HG03354 (cell line): Measurements from ENCODE around the gene PRKCZ.

ENCODE experiments used
- ATAC-seq: cut with Tn5 transposase; IDR thresholded peaks from one replicate; pipeline ENCODE4 v1.9.1; 2021; ENCODE audit warnings: mild to moderate bottlenecking; ENCODE audit not compliant: unreplicated experiment, poor library complexity, severe bottlenecking

The PRKCZ gene

DNA sequence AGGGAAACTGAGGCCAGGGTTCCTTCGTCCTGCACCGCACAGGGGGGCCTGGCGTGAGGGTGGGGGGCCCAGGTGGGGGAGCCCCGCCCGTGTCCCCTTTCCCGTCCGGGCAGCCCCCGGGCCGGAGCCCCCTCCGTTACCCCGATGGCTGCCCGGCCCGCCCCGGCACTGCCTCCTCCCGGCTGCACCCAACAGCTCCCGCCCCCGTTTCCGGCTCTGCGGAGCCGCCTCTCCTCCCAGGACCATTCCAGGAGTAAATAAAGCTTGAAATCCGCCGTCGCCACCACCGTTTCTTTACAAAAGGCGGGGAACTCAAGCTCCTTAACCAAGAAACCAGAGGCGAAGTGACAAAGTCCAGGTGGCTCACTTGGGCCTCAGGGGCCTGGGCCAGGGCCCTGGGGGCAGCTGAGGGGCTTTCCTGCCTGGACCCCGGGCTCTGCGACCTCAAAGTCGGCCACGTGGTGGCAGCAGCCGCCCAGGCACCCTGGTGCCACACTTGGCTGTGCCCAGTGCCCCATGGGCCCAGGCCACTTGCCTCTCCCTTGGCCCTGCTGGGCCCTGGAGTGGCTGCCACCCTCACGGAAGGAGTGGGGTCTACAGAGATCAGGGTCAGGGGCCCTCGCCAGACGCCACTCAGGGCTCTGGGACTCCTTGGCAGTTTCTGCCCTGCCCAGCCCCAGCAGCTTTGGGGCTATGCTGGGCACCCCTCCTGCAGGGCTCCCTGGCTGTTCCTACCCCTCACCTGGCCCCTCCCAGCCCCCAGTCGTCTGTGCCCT, 144.9 kb downstream of the PRKCZ start:
- peak; percentile 70 for ATAC-seq

- no peak for ATAC-seq
Observed at GRCh38 chr1:2195785-2196184, 145.6 kb downstream of the PRKCZ start.

GRCh38 chr1:2196901-2197638, 146.9 kb downstream of the PRKCZ start:
- no peak for ATAC-seq

DNA sequence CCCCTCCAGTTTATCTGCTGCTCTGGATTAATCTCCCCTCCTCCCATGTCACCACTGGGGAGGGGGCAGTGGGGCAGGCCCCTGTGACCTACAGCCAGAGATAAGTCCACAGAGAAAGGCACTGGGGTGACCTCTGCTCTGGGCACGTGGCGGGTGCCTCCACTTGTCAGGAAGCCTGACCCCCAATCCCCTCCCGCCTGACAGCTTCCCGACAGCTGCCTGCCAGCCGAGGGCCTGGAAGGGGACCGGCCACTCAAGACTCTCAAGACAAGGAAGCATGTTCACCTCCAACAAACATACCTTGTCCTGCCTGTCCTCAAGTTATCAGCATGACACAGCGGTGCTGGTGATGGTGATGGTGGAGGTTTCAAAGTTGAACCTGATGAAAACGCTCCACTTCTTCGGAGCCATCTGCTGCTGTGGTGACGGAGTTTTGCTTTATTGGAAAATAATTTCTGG, 147.5 kb downstream of the PRKCZ start:
- ATAC-seq: no peak

DNA sequence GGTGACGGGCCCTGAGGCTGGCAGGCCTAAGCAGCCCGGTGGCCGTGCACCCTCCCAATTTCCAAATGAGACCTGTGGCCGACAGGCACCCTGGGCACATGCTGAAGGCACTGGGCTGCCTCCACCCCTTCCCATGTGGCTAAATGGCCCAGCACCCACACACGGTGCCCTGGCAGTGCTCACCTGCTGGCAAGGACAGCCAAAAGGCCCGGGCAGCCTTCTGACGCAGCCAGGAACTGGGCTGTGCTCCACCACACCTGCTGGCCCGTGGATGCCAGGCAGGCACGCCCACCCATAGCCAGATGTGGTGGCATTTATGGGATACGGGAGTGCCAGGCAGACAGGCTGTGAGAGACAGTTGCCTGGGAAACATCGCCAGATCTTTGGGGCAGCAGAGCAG, 148.4 kb downstream of the PRKCZ start:
- ATAC-seq: no peak

DNA sequence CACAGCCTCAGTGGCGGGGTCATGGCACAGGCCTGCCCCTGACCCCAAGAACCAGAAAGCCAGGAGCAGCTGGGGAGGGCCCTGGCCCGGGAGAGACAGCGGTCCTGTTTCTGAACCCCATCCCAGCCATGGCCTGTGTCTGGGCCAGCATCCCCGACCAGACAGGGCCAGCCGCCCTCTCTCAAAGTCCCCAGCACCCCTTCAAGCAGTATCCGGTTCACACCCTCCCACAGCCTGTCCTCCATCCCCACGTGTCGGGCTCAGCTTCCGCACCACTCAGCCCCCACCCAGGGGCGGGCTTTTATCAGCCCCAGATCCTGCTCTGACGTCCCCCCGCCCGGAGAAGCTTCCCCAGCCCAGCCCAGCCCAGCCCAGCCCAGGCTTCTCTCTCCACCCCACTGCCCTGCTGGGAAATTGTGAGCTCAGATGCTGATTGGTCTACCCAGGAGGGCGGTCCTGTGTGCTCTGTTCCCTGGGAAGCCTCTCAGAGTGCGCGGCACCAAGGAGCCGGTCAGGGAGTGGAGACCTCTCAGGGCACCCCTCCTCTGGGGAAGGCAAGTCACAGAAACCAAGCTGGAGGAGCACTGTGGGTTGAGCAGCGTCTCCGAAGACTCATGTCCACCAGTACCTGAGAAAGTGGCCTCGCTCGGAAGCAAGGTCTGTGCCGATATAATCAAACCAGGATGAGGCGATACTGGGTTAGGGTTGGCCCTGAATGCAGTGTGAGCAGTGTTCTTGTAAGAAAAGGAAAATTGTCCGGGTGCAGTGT, 149.0 kb downstream of the PRKCZ start:
- ATAC-seq: no peak

- no peak for ATAC-seq
Observed at GRCh38 chr1:2200308-2200943, 150.2 kb downstream of the PRKCZ start.

DNA sequence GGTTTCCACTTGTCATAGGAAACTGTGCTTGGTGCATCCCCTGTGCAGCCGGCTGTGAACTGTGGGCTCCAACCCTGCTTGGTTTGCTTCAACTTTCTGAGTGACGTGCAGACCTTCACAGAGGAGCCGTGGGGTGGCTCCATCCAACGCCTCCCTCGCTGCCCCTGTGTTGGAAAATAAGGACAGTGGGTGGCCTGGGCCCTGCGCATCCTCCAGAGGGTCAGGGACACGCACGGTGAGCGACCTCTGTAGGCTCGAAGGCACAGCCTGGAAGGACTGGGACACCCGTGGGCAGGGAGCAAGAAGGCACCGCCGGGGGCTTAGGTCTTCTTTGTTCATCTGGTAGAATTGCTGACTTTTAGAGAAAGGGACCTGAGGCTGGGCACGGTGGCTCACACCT, 150.9 kb downstream of the PRKCZ start:
- ATAC-seq: no peak

GRCh38 chr1:2202008-2202575, 151.9 kb downstream of the PRKCZ start:
- no peak for ATAC-seq

GRCh38 chr1:2202843-2203601, 152.8 kb downstream of the PRKCZ start:
- ATAC-seq: no peak

DNA sequence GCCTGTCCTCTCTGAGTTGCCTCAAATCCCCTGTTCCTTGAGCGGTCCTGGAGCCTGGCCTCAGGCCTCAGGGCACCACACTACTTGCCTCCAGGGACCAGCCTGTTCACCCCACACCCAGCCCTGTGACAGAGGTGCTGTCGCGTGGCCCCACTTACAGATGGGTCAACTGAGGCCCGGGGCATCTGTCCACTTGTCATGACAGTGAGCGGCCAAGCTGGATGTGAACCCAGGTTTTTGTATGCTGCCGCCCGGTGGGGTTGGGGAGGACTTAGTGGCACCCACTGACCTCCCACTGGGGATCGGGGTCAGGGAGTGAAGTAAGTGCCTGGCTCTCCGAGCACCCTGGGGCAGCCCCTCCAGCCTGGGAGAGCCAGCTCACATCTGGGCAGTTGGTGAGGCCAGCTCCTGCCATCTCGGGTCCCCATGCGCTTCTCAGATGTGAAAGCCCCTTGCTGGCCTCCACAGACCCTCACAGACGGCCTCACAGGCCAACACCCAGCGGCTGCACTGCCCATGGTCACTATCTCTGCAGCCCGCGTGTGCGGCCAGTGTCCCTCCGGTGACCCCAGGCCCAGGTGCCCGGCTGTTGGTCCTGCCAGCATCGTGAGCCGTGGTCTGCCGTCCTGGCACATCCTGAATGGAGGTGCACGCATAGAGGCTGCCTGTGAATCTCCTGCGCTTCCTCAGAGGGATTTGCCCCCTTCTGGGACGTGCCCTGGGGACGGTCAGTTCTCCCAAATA, 153.6 kb downstream of the PRKCZ start:
- ATAC-seq: no peak

DNA sequence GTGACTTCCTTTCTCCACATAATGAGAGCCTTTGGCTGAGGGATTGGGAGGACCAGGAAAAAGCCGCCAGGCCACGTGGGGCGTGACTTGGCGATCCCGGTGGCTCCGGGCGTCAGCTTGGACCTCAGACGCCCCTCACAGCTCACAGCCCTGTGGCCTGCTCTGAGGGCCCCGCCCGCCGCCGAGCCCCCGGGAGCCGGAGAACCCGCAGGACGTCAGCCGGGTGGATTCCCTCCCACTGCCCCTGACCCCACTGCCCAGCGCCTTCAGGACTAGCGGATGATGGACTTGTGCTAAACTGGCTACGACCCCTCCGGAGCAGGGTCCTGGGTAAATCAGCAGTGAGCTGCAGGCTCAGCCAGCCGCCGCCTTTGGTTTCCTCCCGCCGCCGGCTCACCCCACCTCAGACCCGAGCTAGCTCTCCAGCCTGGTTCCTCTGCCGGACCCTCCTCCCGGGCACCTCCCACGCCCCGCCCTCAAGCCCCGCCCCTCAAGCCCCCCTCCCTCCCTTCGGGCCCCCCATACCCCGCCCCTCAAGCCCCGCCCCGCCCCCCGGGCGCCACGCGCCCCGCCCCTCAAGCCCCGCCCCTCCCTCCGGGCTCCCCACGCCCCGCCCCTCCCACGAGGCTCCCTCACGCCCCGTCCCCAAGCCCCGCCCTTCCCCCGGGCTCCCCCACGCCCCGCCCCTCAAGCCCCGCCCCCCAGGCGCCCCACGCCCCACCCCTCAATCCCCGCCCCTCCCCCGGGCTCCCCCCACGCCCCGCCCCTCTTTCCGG, 154.4 kb downstream of the PRKCZ start:
- no peak for ATAC-seq

DNA sequence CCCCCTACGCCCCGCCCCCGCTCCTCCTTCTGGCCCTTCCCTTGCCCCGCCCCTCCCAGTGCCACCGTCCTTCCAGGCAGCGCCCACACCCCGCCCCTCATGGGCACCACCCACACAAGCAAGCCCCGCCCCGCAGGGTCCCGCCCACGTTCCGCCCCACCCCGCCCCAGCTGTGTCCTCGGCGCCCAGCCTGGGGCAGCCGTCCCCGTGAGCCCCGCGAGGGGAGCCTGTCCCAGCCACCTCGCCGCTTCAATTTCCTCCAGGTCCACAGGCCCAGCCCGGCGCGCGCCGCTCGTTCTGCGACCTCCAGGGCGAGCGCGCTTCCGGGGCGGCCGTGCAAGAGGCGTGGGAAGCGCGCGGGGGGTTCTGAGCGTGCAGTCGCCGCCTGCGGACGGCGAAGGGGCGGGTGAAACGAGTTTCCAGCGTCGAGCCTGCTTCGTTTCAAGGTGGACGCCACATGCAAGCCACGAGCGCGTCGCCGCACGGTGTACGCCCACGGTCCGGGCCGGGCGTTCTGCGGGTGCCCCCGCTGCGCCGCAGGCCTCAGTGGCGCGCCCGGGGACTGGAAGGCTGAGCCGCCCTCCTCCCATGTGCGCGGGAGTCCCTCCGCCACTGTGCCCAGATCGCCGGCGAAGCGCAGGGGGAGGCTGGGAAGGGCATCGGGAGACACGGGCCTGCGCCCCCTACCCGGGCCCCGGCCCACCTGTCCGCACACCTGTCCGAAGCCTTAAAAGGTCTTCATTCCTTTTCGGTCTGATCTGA, 155.2 kb downstream of the PRKCZ start:
- ATAC-seq: peak; percentile 62

DNA sequence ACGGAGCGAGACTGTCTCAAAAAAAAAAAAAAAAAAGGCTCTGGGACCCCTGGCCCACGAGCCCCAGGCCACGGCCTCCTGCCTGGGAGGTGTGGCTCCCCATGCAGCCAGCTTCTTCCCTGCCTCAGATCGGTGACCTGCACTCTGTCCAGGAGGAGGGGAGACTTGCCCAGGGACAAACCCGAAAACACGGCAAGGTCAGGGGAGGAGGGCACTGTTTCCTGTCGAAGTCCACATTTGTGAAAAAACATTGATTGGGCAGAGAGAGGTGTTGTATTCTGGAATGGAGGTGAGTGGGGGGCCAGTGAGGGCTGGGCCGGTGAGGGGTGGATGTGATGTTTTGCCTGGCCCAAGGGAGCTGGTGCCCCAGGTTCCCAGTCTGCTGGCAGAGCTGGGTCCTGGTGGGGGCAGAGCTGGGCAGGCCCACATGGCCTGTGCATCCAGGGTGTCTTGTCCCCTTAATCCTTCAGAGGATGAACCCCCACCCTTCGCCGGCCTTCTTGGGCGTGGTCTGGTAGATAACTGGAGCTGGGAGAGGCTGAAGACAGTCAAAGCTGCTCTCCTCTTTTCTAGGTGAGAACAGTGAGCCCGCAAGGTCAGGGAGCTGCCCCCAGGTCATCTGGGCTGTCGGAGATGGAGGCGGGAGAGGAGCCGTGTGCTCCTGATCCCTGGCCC, 156.7 kb downstream of the PRKCZ start:
- no peak for ATAC-seq

DNA sequence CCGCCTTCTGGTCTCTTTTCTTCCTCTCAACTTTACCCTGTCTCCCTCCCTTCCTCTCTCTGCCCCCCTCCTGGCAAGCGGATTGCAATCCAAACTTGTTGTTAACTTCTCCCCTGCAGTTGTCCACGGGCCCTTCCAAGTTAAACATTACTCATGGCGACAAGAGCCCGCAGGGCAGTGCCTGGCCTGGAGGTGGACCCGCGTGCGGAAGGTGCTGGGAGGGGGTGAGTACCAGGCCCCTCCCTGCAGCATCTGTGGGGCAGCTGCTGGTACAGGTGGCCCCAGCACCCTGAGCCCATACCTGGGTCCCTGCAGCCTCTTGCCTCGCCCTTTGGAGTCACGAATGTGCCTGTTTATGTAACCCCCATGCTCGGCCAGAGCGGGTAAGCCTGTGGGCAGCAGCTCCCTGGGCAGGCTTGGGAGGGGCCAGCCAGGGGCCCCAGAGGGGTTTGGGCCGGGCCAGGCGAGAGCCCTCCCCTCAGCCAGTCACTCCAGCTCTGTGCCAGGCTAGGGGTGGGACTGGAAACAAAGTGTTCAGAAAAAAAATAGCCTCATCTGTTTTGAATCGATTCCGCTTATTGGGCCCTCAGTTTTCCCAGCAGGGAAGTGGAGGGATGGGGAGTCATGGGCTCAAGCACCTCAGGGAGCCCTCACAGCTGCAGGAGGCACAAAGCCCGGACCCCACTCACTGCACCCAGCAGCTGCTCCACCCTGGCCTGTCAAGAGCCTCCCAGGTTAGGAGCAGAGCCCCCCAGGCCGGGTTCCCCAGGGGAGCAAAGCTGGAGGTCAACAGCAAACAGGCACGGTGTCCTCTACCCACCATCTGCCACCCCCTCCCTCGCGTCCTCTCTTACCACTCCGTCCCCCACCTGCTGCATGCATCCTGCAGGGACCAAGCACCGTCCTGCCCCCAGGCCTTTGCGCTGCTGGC, 158.4 kb downstream of the PRKCZ start:
- no peak for ATAC-seq
